ENCODE measurements around the gene LIG3. TPM values are rescaled to one million over a fixed set of nuclear protein-coding genes. Genes with fewer than 3 reads are reported as not detected.
"Not testable (repeated sequence)": the region's sequence is repeated elsewhere in the genome, so short reads cannot be mapped to it uniquely, and the experiment has no call there.

The LIG3 gene
- total RNA-seq = 10 to 100 TPM; 50.2 to 60.3 (median 52.0) TPM
- 10 to 100 TPM; 14.4 to 15.0 TPM for polyA plus RNA-seq
- 63.1 reads per million, percentile 76 among the genes with 10 or more reads in this experiment for total RNA-seq

DNA sequence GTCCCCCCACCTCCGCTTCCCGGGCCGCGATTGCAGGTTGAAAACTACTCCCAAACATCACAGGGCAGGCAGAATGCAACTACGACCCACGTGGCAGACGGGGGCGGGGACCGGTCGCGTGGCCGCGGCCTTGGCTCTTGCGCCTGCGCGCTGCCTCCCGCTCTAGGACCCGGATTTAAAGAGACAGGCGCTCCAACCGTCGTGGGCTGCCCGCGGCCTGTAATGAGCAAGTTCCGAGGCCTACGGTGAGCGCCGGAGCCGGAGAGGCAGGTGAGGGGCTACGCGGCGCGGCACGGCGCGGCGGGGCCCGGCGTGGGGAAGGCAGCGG lies at the start of gene LIG3:
Gene LIG3 (plus strand): TSS at position 160 of the 328 bp plus-strand sequence. CDS start 2,494 bp downstream, outside the sequence.
- peaks cover 17 to 26% of the 10 kb centered on the region in 2 donors for H3K4me1 ChIP-seq (ENCODE audit: control insufficient read depth in 2 of 2, insufficient read depth in 2 of 2, low read length in 2 of 2)
- peak within 1 kb of the TSS; percentile 68 for H3K4me3 ChIP-seq (ENCODE audit: low read length)
- Mint-ChIP-seq H3K36me3 (peaks cover 0 to 18% (median 7%) of the 10 kb centered on the region in 5 donors), H3K27ac (peak within 1 kb of the TSS; percentile 93 to 99 (median 98)), H3K9me3 (peaks cover 0 to 1% (median 0%) of the 10 kb centered on the region in 11 donors), H3K4me1 (peaks cover 36 to 52% (median 50%) of the 10 kb centered on the region in 7 donors), H3K4me3 (peak within 1 kb of the TSS; percentile 87 to 98 (median 96)), H3K27me3 (no peaks in the 10 kb centered on the region)
- intact Hi-C loops (cut with micrococcal nuclease) = loop anchor here (1.0 to 10.0 kb wide), 13 partner anchors 18 to 829 kb away; partner anchors contain the start of genes AP2B1 (in 2 of the 2), CCT6B (in 2 of the 2), TAF15 (in 2 of the 2) and ZNF830 (in 2 of the 2)
- peak within 1 kb of the TSS; percentile 99 for H3K27ac ChIP-seq (ENCODE audit: low read depth, low read length)
- ChIA-PET CTCF (interaction anchor here (1.3 to 2.0 kb wide), 3 partner anchors 71 to 438 kb away, joined by 3 to 4 read pairs (median 4); partner anchors contain the start of gene RFFL), POLR2A (interaction anchor here (0.6 to 5.9 kb wide), 18 partner anchors 10 to 829 kb away, joined by 3 to 44 read pairs (median 5); partner anchors contain the start of genes AP2B1, CCT6B, RAD51D and RFFL)
- H3K36me3 ChIP-seq (ENCODE audit: control insufficient read depth in 2 of 3, insufficient read depth in 3 of 3, low read length in 3 of 3) = peaks cover 0 to 9% (median 0%) of the 10 kb centered on the region in 3 experiments
- ATAC-seq = peak; percentile 87
- peak; percentile 91 to 96 (median 95) for DNase-seq
- H3K9me3 ChIP-seq (ENCODE audit: control insufficient read depth in 2 of 3, low read length in 3 of 3) = no peaks in the 10 kb centered on the region
- no peaks in the 10 kb centered on the region for H3K27me3 ChIP-seq (ENCODE audit: control insufficient read depth in 2 of 2, insufficient read depth in 2 of 2, low read length in 2 of 2)

- H3K4me3 Mint-ChIP-seq; H3K9me3 Mint-ChIP-seq; H3K36me3 ChIP-seq (ENCODE audit: control insufficient read depth in 2 of 3, insufficient read depth in 3 of 3, low read length in 3 of 3); H3K9me3 ChIP-seq (ENCODE audit: control insufficient read depth in 2 of 3, low read length in 3 of 3); POLR2A ChIA-PET; H3K27ac ChIP-seq (ENCODE audit: low read depth, low read length); H3K27ac Mint-ChIP-seq; H3K4me1 ChIP-seq (ENCODE audit: control insufficient read depth in 2 of 2, insufficient read depth in 2 of 2, low read length in 2 of 2); H3K27me3 ChIP-seq (ENCODE audit: control insufficient read depth in 2 of 2, insufficient read depth in 2 of 2, low read length in 2 of 2); ATAC-seq; DNase-seq; H3K4me1 Mint-ChIP-seq; H3K36me3 Mint-ChIP-seq; H3K4me3 ChIP-seq (ENCODE audit: low read length); CTCF ChIA-PET; intact Hi-C loops (cut with micrococcal nuclease): not testable (repeated sequence)
- peaks cover 0 to 24% (median 0%) of the 10 kb centered on the region in 5 donors for H3K27me3 Mint-ChIP-seq
These were observed 29.5 kb upstream of the LIG3 start for GRCh38 chr17:34950780-34951179.

GRCh38 chr17:34958438-34958837 lies 21.9 kb upstream of the LIG3 start:
- Mint-ChIP-seq H3K27me3 (peaks cover 0 to 11% (median 5%) of the 10 kb centered on the region in 5 donors), H3K4me3 (no peak overlapping the region)

GRCh38 chr17:34961093-34961911 lies 19.0 kb upstream of the LIG3 start, which contains the start of the genes CCT6B and ZNF830:
TSS of gene CCT6B (minus strand) at chr17:34961460. CDS start at chr17:34961393, 67 bp downstream.
TSS of gene ZNF830 (plus strand) at chr17:34961540. CDS start at chr17:34961567, 27 bp downstream.
- CTCF ChIA-PET = interaction anchor here (1.2 kb wide), 1 partner anchor 21 kb away, joined by 3 read pairs; no protein-coding TSS in a partner anchor
- H3K4me3 Mint-ChIP-seq = peak within 1 kb of the TSS; percentile 97 to 100 (median 99)
- no peaks in the 10 kb centered on the region for H3K27me3 ChIP-seq (ENCODE audit: control insufficient read depth in 2 of 2, insufficient read depth in 2 of 2, low read length in 2 of 2)
- peak within 1 kb of the TSS; percentile 92 for H3K27ac ChIP-seq (ENCODE audit: low read depth, low read length)
- POLR2A ChIA-PET = interaction anchor here (0.6 to 3.3 kb wide), 16 partner anchors 9 to 847 kb away, joined by 3 to 44 read pairs (median 3); partner anchors contain the start of gene LIG3
- H3K27ac Mint-ChIP-seq = peak within 1 kb of the TSS; percentile 98 to 100 (median 99)
- peaks cover 0 to 20% (median 1%) of the 10 kb centered on the region in 3 experiments for H3K36me3 ChIP-seq (ENCODE audit: control insufficient read depth in 2 of 3, insufficient read depth in 3 of 3, low read length in 3 of 3)
- no peaks in the 10 kb centered on the region for H3K9me3 ChIP-seq (ENCODE audit: control insufficient read depth in 2 of 3, low read length in 3 of 3)
- H3K4me3 ChIP-seq (ENCODE audit: low read length) = peak within 1 kb of the TSS; percentile 94
- peaks cover 14 to 16% of the 10 kb centered on the region in 2 donors for H3K4me1 ChIP-seq (ENCODE audit: control insufficient read depth in 2 of 2, insufficient read depth in 2 of 2, low read length in 2 of 2)
- H3K9me3 Mint-ChIP-seq = peaks cover 0 to 8% (median 4%) of the 10 kb centered on the region in 11 donors
- peaks cover 9 to 25% (median 15%) of the 10 kb centered on the region in 5 donors for H3K36me3 Mint-ChIP-seq
- intact Hi-C loops (cut with micrococcal nuclease) = loop anchor here (1.0 to 10.0 kb wide), 9 partner anchors 19 to 848 kb away; partner anchors contain the start of genes AP2B1 (in 2 of the 2), LIG3 (in 2 of the 2), RAD51D (in 2 of the 2) and RFFL (in 1 of the 2)
- peaks cover 0 to 10% (median 5%) of the 10 kb centered on the region in 5 donors for H3K27me3 Mint-ChIP-seq
- DNase-seq (peak; percentile 69 to 94 (median 91)), ATAC-seq (peak; percentile 95)
- H3K4me1 Mint-ChIP-seq = peaks cover 19 to 38% (median 33%) of the 10 kb centered on the region in 7 donors

More at GRCh38 chr17:34958438-34958837, 21.9 kb upstream of the LIG3 start:
- ATAC-seq (no peak), DNase-seq (no peak)
- Histone ChIP-seq H3K9me3 (ENCODE audit: control insufficient read depth in 2 of 3, low read length in 3 of 3) (no peaks in the 10 kb centered on the region), H3K36me3 (ENCODE audit: control insufficient read depth in 2 of 3, insufficient read depth in 3 of 3, low read length in 3 of 3) (peaks cover 0 to 4% (median 0%) of the 10 kb centered on the region in 3 experiments), H3K4me1 (ENCODE audit: control insufficient read depth in 2 of 2, insufficient read depth in 2 of 2, low read length in 2 of 2) (peaks cover 14 to 16% of the 10 kb centered on the region in 2 donors), H3K4me3 (ENCODE audit: low read length) (no peak overlapping the region), H3K27ac (ENCODE audit: low read depth, low read length) (no peak overlapping the region), H3K27me3 (ENCODE audit: control insufficient read depth in 2 of 2, insufficient read depth in 2 of 2, low read length in 2 of 2) (no peaks in the 10 kb centered on the region)
- Mint-ChIP-seq H3K4me1 (peaks cover 11 to 32% (median 27%) of the 10 kb centered on the region in 7 donors), H3K9me3 (peaks cover 0 to 8% (median 4%) of the 10 kb centered on the region in 11 donors), H3K36me3 (peaks cover 5 to 12% (median 8%) of the 10 kb centered on the region in 5 donors), H3K27ac (no peak overlapping the region)
- ChIA-PET POLR2A (interaction anchor here (0.6 to 1.6 kb wide), 3 partner anchors 21 to 912 kb away, joined by 3 to 6 read pairs (median 3); partner anchors contain the start of gene LIG3), CTCF (interaction anchor here (0.7 to 1.7 kb wide), 2 partner anchors 131 to 161 kb away, joined by 3 to 4 read pairs; partner anchors contain the start of gene RAD51D)
- intact Hi-C loops (cut with micrococcal nuclease) = no loop called here

DNA sequence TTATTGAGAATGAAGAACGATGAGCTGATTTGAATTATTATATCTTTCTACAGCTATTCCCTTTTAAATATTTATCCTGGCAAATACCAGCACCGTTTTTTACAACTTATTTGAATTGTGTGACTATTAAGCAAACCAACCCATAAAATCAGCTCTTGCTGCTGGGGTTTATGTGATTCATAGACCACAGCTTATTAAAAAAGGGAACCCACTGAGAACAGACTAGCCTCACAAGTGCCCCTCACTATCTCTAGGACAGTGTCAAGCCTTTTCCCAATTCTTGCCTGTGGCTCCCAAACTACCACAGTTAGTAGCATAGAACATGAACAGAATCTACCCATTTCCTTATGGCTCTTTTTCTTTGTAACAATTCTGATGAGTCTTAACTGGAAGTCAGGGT lies 6.1 kb upstream of the LIG3 start:
- H3K9me3 ChIP-seq (ENCODE audit: control insufficient read depth in 2 of 3, low read length in 3 of 3) = no peaks in the 10 kb centered on the region
- Mint-ChIP-seq H3K9me3 (no peaks in the 10 kb centered on the region), H3K4me3 (no peak overlapping the region), H3K27me3 (no peaks in the 10 kb centered on the region), H3K27ac (no peak overlapping the region), H3K36me3 (peaks cover 0 to 9% (median 3%) of the 10 kb centered on the region in 5 donors), H3K4me1 (peaks cover 0 to 11% (median 2%) of the 10 kb centered on the region in 7 donors)
- DNase-seq (no peak), ATAC-seq (no peak)
- POLR2A ChIA-PET = interaction anchor here (0.6 to 1.4 kb wide), 5 partner anchors 10 to 27 kb away, joined by 3 to 6 read pairs (median 3); no protein-coding TSS in a partner anchor
- intact Hi-C loops (cut with micrococcal nuclease) = no loop called here
- no peaks in the 10 kb centered on the region for H3K4me1 ChIP-seq (ENCODE audit: control insufficient read depth in 2 of 2, insufficient read depth in 2 of 2, low read length in 2 of 2)
- no peaks in the 10 kb centered on the region for H3K36me3 ChIP-seq (ENCODE audit: control insufficient read depth in 2 of 3, insufficient read depth in 3 of 3, low read length in 3 of 3)
- no peak overlapping the region for H3K27ac ChIP-seq (ENCODE audit: low read depth, low read length)
- H3K27me3 ChIP-seq (ENCODE audit: control insufficient read depth in 2 of 2, insufficient read depth in 2 of 2, low read length in 2 of 2) = no peaks in the 10 kb centered on the region
- CTCF ChIA-PET = no interaction called here
- H3K4me3 ChIP-seq (ENCODE audit: low read length) = no peak overlapping the region

All from naive thymus-derived CD4-positive, alpha-beta T cell (primary cell).